Measurements from ENCODE around the gene SNRK. TPM values are rescaled to one million over a fixed set of nuclear protein-coding genes. Genes with fewer than 3 reads are reported as not detected.

SNRK gene
- total RNA-seq, 1 experiment from 2014 or later: 12.0 TPM

DNA sequence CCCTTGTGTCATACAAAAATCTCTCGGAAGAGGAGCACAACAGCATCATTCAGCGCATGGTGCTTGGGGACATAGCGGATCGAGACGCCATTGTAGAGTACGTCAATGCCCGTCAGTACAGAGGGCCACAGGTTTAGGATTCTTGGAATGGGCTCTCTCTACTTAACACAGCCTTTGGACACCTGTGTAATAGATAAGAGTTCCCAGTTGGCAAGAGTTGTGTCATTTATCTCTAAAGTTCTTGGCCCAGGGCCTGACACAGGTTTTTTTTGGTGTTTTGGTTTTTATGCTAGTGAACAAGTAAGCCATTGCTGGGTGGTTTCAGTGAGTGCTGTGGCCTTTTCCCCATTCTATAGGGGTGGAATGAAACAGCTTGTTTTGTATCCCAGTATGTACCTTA lies 54.1 kb downstream of the SNRK start:
- no peaks in the 10 kb centered on the region for H4K20me1 ChIP-seq (ENCODE audit: control insufficient read depth, insufficient read depth, insufficient read length)
- WGBS (ENCODE audit: extremely low coverage, insufficient read length, low lambda C conversion rate): no CpG with 5 or more reads among the region's 7 CpGs

More for the DNA sequence above, 54.1 kb downstream of the SNRK start:
- H3K4me1 ChIP-seq (ENCODE audit: insufficient read depth, low read length): no peaks in the 10 kb centered on the region; the same call in 1 of the 2 replicates
- Mint-ChIP-seq H3K4me3 (no peak overlapping the region), H3K36me3 (ENCODE audit: insufficient read depth in 1 of 3, low read depth in 3 of 3) (peaks cover 42 to 77% (median 61%) of the 10 kb centered on the region in 3 experiments), H3K27me3 (ENCODE audit: low read depth) (no peaks in the 10 kb centered on the region; the same call in 1 of the 2 replicates), H3K9me3 (peaks cover 27 to 34% of the 10 kb centered on the region in 2 experiments), H3K4me1 (peaks cover 18 to 28% of the 10 kb centered on the region in 2 experiments), H3K27ac (no peak overlapping the region)
- no peak overlapping the region for H4K5ac ChIP-seq (ENCODE audit: insufficient read length, low read depth, low read length)
- H3K23me2 ChIP-seq (ENCODE audit: insufficient read length, low read depth, low read length, poor library complexity, severe bottlenecking): no peaks in the 10 kb centered on the region
- no peak overlapping the region for H3T11ph ChIP-seq (ENCODE audit: low read length)
- no peak overlapping the region for H2BK120ac ChIP-seq (ENCODE audit: low read depth, low read length, poor library complexity, severe bottlenecking)
- no peak overlapping the region for H4K91ac ChIP-seq (ENCODE audit: insufficient read length, low read depth, low read length)
- H3K14ac ChIP-seq (ENCODE audit: insufficient read depth, low read length): no peak overlapping the region
- no peak overlapping the region for H2BK12ac ChIP-seq (ENCODE audit: insufficient read length, low read depth, low read length)
- no peak overlapping the region for H2BK5ac ChIP-seq (ENCODE audit: insufficient read length, low read length)
- no peak overlapping the region for H3K56ac ChIP-seq (ENCODE audit: insufficient read length, low read depth, low read length)
- no peaks in the 10 kb centered on the region for H3K27me3 ChIP-seq (ENCODE audit: insufficient read depth, low read length)
- H3K9ac ChIP-seq (ENCODE audit: extremely low read depth, insufficient read length, low read length): no peak overlapping the region
- no peak overlapping the region for H3K4me2 ChIP-seq (ENCODE audit: insufficient read depth, insufficient read length, low read length)
- H3K18ac ChIP-seq (ENCODE audit: insufficient read length, low read depth, low read length): no peak overlapping the region
- no peak overlapping the region for H2BK15ac ChIP-seq (ENCODE audit: low read depth, low read length)
- no peak overlapping the region for H2AFZ ChIP-seq (ENCODE audit: low read length)
- no peak for DNase-seq
- H2AK5ac ChIP-seq (ENCODE audit: insufficient read length, low read length): no peak overlapping the region
- H3K9me3 ChIP-seq (ENCODE audit: control insufficient read depth, low read depth, low read length): peaks cover 14% of the 10 kb centered on the region
- no peaks in the 10 kb centered on the region for H3K79me1 ChIP-seq (ENCODE audit: insufficient read depth, low read depth, low read length, poor library complexity, severe bottlenecking)
- no peak overlapping the region for H4K8ac ChIP-seq (replicated peaks; ENCODE audit: insufficient read length, low read depth, low read length)
- H3K4ac ChIP-seq (ENCODE audit: low read depth, low read length): no peak overlapping the region
- no peak overlapping the region for H2BK20ac ChIP-seq (ENCODE audit: low read depth, low read length, poor library complexity, severe bottlenecking)
- H3K23ac ChIP-seq (ENCODE audit: insufficient read length, low read depth, low read length): no peak overlapping the region
- no peaks in the 10 kb centered on the region for H3K79me2 ChIP-seq (ENCODE audit: insufficient read depth, low read length)
- TF ChIP-seq, protein P1, sequence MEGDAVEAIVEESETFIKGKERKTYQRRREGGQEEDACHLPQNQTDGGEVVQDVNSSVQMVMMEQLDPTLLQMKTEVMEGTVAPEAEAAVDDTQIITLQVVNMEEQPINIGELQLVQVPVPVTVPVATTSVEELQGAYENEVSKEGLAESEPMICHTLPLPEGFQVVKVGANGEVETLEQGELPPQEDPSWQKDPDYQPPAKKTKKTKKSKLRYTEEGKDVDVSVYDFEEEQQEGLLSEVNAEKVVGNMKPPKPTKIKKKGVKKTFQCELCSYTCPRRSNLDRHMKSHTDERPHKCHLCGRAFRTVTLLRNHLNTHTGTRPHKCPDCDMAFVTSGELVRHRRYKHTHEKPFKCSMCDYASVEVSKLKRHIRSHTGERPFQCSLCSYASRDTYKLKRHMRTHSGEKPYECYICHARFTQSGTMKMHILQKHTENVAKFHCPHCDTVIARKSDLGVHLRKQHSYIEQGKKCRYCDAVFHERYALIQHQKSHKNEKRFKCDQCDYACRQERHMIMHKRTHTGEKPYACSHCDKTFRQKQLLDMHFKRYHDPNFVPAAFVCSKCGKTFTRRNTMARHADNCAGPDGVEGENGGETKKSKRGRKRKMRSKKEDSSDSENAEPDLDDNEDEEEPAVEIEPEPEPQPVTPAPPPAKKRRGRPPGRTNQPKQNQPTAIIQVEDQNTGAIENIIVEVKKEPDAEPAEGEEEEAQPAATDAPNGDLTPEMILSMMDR (conservative IDR thresholded peaks at IDR 0.05): no peak
- H3K27ac ChIP-seq (ENCODE audit: insufficient read length, low read depth, low read length): no peak overlapping the region
